Subcutaneous abdominal adipose tissue (tissue), 5 donors: ENCODE measurements around the gene DKK3.

ENCODE experiments used
- H3K27ac ChIP-seq: one replicate; pipeline ENCODE4 v1.7.0; 2013; ENCODE audit warnings: low read depth, mild to moderate bottlenecking, inconsistent platforms, low read length, moderate library complexity
- H3K27me3 ChIP-seq, 5 donors: one replicate each; pipeline ENCODE4 v1.7.0; 2013; ENCODE audit warnings: low read length in 5 of 5, inconsistent platforms in 1 of 5; ENCODE audit not compliant: control insufficient read depth in 5 of 5, insufficient read depth in 4 of 5
- H3K36me3 ChIP-seq, 5 donors: one replicate each; pipeline ENCODE4 v1.7.0; 2013; ENCODE audit warnings: low read length in 5 of 5; ENCODE audit not compliant: control insufficient read depth in 5 of 5, insufficient read depth in 5 of 5
- H3K4me1 ChIP-seq, 5 donors: one replicate each; pipeline ENCODE4 v1.7.0; 2013; ENCODE audit warnings: low read length in 5 of 5, mild to moderate bottlenecking in 3 of 5, moderate library complexity in 1 of 5; ENCODE audit not compliant: control insufficient read depth in 5 of 5, insufficient read depth in 5 of 5
- H3K4me3 ChIP-seq, 5 donors: one replicate each; pipeline ENCODE4 v1.7.0; 2013; ENCODE audit warnings: low read length in 5 of 5, low read depth in 1 of 5
- H3K9ac ChIP-seq, 5 donors: one replicate each; pipeline ENCODE4 v1.7.0; 2013; ENCODE audit warnings: low read length in 5 of 5, mild to moderate bottlenecking in 4 of 5, moderate library complexity in 3 of 5
- H3K9me3 ChIP-seq, 5 donors: one replicate each; pipeline ENCODE4 v1.7.0; 2013; ENCODE audit warnings: low read length in 5 of 5; ENCODE audit not compliant: control insufficient read depth in 5 of 5
- donor health status: healthy.
- donor health status: healthy.
- donor health status: healthy.
- donor health status: healthy.
- donor health status: healthy.

DKK3 gene

GRCh38 chr11:11963842-11964773, 44.3 kb downstream of the DKK3 start:
- Histone ChIP-seq H3K4me1 (peaks cover 0 to 10% (median 6%) of the 10 kb centered on the region in 5 donors), H3K36me3 (peaks cover 0 to 3% (median 0%) of the 10 kb centered on the region in 5 donors), H3K9ac (no peak overlapping the region), H3K9me3 (peaks cover 0 to 3% (median 0%) of the 10 kb centered on the region in 5 donors), H3K27me3 (peaks cover 0 to 16% (median 8%) of the 10 kb centered on the region in 5 donors), H3K4me3 (no peak overlapping the region), H3K27ac (no peak overlapping the region)

DNA sequence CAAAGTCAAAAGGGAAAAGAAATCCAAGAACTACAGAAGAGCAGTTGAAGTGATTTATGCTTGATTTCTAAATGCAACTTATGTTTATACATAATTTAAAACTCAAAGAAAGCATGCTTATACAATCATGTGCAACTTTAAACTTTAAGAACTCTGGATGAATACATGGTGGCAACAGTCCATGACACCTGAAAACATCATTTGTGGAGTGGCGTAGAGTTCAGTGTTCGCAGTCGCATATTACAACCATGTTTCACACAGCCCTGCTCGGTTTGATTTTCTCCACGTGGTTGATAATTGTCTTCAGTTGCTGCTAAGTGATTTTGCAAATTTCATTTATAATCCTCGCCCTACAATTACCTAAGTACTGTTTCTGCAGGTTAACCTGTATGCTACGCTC, 45.4 kb downstream of the DKK3 start:
- H3K4me3 ChIP-seq, result no peak overlapping the region
- H3K27me3 ChIP-seq, result peaks cover 0 to 16% (median 5%) of the 10 kb centered on the region in 5 donors
- H3K9me3 ChIP-seq, result peaks cover 0 to 3% (median 0%) of the 10 kb centered on the region in 5 donors
- peaks cover 3 to 8% (median 5%) of the 10 kb centered on the region in 5 donors for H3K36me3 ChIP-seq
- H3K27ac ChIP-seq, result no peak overlapping the region
- H3K4me1 ChIP-seq, result no peaks in the 10 kb centered on the region
- no peak overlapping the region for H3K9ac ChIP-seq

DNA sequence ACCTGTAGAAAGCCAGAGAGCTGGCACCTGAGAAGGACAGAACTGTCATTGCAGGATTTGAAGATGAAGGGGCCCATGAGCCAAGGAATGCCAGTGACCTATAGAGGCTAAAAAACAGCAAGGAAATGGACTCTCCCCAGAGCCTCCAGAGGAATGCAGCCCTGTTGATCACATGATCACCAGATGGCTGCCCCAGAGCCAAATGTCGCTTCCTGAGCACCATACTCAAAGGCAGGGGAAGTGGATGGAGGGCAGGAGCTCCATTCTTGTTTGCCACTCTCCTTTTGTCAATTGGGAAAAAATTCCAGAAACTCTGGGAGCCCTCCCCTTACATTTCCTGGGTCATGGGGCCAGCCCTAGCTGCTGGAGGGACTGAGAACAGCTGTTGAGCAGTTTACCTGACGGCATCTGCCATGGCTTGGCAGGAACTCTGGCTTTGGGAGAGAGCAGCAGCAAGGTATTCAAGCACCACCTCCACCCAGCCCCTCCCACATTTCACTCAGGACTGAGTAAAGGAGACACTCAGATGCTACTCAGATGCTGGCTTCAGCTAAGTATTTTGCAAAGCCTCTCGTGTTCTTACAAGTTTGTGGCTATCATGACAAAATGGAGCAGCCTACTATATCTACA, 46.9 kb downstream of the DKK3 start:
- H3K27ac ChIP-seq, result no peak overlapping the region
- H3K4me1 ChIP-seq, result no peaks in the 10 kb centered on the region
- H3K27me3 ChIP-seq, result peaks cover 0 to 16% (median 3%) of the 10 kb centered on the region in 5 donors
- no peak overlapping the region for H3K4me3 ChIP-seq
- no peak overlapping the region for H3K9ac ChIP-seq
- peaks cover 0 to 3% (median 0%) of the 10 kb centered on the region in 5 donors for H3K9me3 ChIP-seq
- H3K36me3 ChIP-seq, result peaks cover 10 to 17% (median 16%) of the 10 kb centered on the region in 5 donors

DNA sequence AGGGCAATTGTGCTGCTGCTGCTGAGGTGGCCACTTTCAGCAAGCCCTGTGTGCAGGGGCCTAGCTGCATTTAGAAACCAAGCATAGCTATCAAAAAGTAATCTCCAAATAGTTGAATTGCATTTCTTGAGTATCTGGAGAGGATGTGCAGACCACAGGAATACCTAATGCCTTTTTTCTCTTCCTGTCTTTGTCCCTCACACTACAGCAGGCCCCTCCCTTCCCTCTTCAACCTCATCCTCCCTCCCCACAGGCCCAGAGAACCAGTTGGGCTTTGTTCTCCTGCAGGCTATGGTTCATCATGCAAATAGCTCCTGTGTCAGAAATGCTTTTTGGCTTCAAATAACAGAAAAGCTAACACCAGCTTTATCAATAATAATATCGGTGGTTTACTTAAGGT, 47.7 kb downstream of the DKK3 start:
- Histone ChIP-seq H3K36me3 (peaks cover 18 to 25% (median 24%) of the 10 kb centered on the region in 5 donors), H3K27ac (no peak overlapping the region)

GRCh38 chr11:11959601-11960000, 48.8 kb downstream of the DKK3 start:
- Histone ChIP-seq H3K4me1 (no peaks in the 10 kb centered on the region), H3K27me3 (peaks cover 0 to 6% (median 0%) of the 10 kb centered on the region in 5 donors), H3K27ac (no peak overlapping the region), H3K36me3 (peaks cover 28 to 36% (median 34%) of the 10 kb centered on the region in 5 donors), H3K9me3 (peaks cover 0 to 3% (median 0%) of the 10 kb centered on the region in 5 donors), H3K9ac (no peak overlapping the region), H3K4me3 (no peak overlapping the region)

More for the DNA sequence above, 47.7 kb downstream of the DKK3 start:
- Histone ChIP-seq H3K4me1 (no peaks in the 10 kb centered on the region), H3K9me3 (peaks cover 0 to 3% (median 0%) of the 10 kb centered on the region in 5 donors), H3K9ac (no peak overlapping the region), H3K4me3 (no peak overlapping the region), H3K27me3 (peaks cover 0 to 14% (median 2%) of the 10 kb centered on the region in 5 donors)

DNA sequence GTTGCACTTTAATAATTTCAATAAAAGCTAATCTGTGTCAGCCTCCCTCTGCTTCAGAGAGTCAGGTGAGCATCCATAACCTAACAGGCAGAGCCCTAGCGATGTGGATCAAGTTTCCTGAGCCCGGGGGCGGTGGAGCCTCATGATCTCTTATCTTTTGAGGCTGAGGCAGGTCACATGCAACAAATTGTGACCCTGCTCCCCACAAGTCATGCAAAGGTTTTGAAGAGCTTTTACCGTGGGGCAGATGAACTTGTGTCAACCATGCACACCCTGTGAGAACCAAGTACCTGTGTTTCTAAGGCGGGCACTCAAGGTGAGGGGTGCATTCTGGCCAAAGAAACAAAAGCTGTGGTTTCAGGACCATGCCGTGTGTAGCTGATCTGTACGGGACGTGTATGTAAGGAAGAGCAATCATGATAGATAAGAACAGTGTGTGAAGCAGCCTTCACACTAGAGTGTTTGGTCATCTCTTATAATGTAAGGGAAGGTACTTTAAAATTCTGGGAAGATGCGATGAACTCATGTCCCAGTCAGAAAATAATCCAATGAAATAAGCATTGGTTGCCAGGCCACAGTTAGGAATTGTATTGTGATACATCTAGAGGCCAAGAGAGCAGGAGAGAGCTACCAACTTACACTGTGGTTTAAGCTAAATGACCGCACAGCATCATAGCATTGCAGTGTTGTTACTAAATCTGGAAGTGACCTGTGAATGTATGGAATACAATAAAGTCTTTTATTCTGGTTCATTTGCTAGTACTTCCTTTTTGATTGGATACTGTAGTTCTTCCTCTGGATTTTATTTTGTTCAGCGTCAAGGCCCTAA, 49.8 kb downstream of the DKK3 start:
- Histone ChIP-seq H3K4me1 (no peaks in the 10 kb centered on the region), H3K36me3 (peaks cover 34 to 45% (median 42%) of the 10 kb centered on the region in 5 donors), H3K27ac (no peak overlapping the region), H3K4me3 (no peak overlapping the region), H3K9me3 (peaks cover 0 to 3% (median 0%) of the 10 kb centered on the region in 5 donors), H3K9ac (no peak overlapping the region), H3K27me3 (peaks cover 0 to 1% (median 0%) of the 10 kb centered on the region in 5 donors)

- H3K9me3 ChIP-seq, result no peaks in the 10 kb centered on the region
- H3K4me1 ChIP-seq, result no peaks in the 10 kb centered on the region
- H3K27me3 ChIP-seq, result no peaks in the 10 kb centered on the region
- peaks cover 54 to 62% (median 60%) of the 10 kb centered on the region in 5 donors for H3K36me3 ChIP-seq
- H3K9ac ChIP-seq, result no peak overlapping the region
- H3K27ac ChIP-seq, result no peak overlapping the region
- H3K4me3 ChIP-seq, result no peak overlapping the region
Measured at GRCh38 chr11:11956006-11956405, 52.4 kb downstream of the DKK3 start.

- Histone ChIP-seq H3K27ac (no peak overlapping the region), H3K36me3 (peaks cover 54 to 84% (median 73%) of the 10 kb centered on the region in 5 donors), H3K4me3 (no peak overlapping the region), H3K4me1 (no peaks in the 10 kb centered on the region), H3K9ac (no peak overlapping the region), H3K9me3 (no peaks in the 10 kb centered on the region), H3K27me3 (no peaks in the 10 kb centered on the region)
Measured at GRCh38 chr11:11952036-11952435, 56.4 kb downstream of the DKK3 start.

GRCh38 chr11:11949482-11949881, 58.9 kb downstream of the DKK3 start:
- H3K27ac ChIP-seq, result no peak overlapping the region
- H3K9me3 ChIP-seq, result no peaks in the 10 kb centered on the region
- H3K36me3 ChIP-seq, result peaks cover 29 to 64% (median 54%) of the 10 kb centered on the region in 5 donors
- no peak overlapping the region for H3K9ac ChIP-seq
- H3K4me3 ChIP-seq, result no peak overlapping the region
- no peaks in the 10 kb centered on the region for H3K4me1 ChIP-seq
- H3K27me3 ChIP-seq, result no peaks in the 10 kb centered on the region
